ENCODE data around the gene TNFAIP8.

GRCh38 chr5:119322948-119323537 lies 32.8 kb upstream of the TNFAIP8 start:
- TF ChIP-seq CTCF (IDR thresholded peaks at IDR 0.05) (no peak), EZH2phosphoT487 (IDR thresholded peaks at IDR 0.05) (no peak)

Measured in neural progenitor cell (in vitro differentiated cells).